Hematopoietic multipotent progenitor cell (in vitro differentiated cells): ENCODE results near the gene SUFU. TPM values are rescaled to one million over a fixed set of nuclear protein-coding genes. Genes with fewer than 3 reads are reported as not detected.
A peak's percentile ranks its signal among the peaks of the same experiment; 100 is the strongest.
"Not testable (repeated sequence)": the region's sequence is repeated elsewhere in the genome, so short reads cannot be mapped to it uniquely, and the experiment has no call there.

Experiments
- DNase-seq, 3 donors: peaks; one replicate each; pipeline ENCODE4 v3.0.0-alpha.2; 2011 to 2015; ENCODE audit warnings: low read depth in 2 of 3, low spot score in 2 of 3
- total RNA-seq: library from RNA; depleted of rRNA; stranded (reverse); fragments of >200 nt; gene quantifications from one replicate; pipeline ENCODE4 v1.2.3, GENCODE V29; 2012

SUFU gene
- 6.7 TPM for total RNA-seq

DNA sequence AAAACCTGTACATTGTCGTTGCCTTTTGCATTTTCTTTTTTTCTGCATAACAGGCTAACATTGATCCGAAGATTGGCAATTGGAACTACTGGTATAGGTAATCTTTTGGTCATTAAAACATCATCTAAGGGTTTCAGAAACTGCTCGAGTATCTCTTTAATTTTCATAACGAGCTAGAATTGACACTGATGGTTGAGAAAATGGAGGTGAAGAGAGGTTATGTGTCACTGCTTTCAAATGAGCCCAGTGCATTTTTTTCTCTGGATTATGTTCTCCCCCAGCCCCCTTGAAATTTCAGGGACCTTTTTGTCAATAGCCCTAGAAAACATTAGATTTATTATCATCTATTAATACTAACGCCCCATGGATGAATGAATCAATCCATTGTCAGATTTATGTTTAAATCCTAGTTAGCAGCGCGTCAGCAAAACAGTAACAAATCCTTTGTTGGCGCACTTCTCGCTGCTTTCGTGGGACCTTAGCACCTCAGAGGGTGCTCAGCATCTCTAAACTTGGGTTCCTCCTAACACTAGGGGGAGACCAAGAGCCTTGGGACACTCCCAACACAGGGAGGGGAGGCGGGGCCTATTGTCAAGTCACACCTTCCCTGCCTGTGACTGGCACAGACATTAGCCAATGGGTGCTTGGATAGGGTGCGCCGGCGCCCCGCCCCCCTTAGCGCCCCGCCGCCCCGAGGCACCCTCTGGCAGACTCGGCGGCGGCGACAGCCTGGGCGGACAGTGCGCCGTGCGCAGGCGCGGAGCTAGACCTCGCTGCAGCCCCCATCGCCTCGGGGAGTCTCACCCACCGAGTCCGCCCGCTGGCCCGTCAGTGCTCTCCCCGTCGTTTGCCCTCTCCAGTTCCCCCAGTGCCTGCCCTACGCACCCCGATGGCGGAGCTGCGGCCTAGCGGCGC is at the start of gene SUFU:
Gene SUFU, plus strand, starts transcription at position 709 of the 915 bp plus-strand sequence. Its CDS starts 181 bp downstream, at position 890.
- DNase-seq, result peak; percentile 97 to 100 (median 99)

GRCh38 chr10:102454662-102455487 is 48.9 kb upstream of the SUFU start:
- not testable (repeated sequence) for DNase-seq

GRCh38 chr10:102455893-102456471 is 47.8 kb upstream of the SUFU start:
- DNase-seq, result no peak

- DNase-seq, result no peak
Measured at GRCh38 chr10:102457591-102458150, 46.1 kb upstream of the SUFU start.

DNA sequence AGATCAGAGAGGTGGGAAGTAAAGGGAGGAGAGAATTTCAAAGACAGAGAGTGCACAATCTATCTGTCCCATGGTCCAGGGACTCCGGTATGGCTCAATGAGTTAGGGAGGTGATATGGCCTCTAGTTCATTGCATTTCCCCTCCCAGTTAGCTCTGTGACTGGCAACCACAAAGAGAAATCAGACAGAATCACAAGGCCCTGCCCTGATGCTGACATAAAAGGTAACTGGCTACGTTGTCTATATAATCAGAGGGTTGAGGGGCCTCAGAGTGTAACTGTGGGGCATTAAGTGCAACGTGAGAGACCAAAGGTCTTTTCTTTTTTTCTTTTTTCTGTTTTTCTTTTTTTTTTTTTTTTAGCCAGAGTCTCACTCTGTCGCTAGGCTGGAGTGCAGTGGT is 45.1 kb upstream of the SUFU start:
- DNase-seq, result no peak

DNA sequence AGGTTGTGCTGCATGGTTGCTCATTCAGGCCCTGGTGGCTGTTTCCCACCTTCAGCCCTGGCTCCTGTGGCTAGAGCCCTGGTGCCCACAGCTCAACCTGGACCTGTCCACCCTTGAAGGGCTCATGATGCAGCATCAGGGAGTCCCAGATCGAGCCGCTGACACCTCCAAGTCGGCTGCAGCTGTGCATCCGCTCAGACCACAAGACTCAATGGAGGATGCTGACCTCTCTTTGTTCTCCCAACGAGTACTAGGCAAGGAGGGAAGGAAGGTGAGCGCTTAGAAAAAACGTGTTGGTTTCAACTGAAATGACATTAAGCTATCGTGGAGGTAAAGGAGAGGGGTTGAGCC is 43.0 kb upstream of the SUFU start:
- no peak for DNase-seq

GRCh38 chr10:102461187-102462054 is 42.4 kb upstream of the SUFU start:
- DNase-seq, result peak; percentile 84 to 92 (median 88)

DNA sequence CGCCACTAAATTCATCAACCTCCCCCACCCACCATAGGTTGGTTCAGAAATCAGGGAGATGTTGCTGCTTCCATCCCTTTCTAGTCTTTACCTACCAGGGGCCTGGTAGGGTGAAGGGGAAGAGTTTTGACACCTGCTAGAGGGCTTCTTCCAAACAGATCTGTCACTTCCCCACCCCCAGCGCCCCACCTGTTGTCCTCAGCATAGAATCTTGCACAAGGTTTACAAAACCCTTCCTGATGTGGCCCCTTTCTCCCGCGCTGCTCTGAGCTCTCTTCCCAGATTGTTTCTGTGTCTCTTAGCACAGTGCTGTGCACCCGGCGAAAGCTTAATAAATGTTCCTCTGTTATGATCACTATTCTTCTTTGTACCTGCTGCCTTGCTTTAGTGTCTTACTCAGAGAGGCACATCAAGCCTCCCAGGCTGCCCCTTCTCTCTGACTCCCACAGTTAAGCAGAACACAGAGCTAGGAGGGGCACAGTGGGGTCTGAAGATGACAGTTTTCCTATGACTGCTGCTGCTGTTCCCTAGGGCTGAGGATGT is 41.2 kb upstream of the SUFU start:
- no peak for DNase-seq

- DNase-seq, result no peak
Measured at GRCh38 chr10:102463983-102464382, 39.8 kb upstream of the SUFU start.

GRCh38 chr10:102465466-102465865 is 38.3 kb upstream of the SUFU start:
- DNase-seq, result no peak

- no peak for DNase-seq
Measured at GRCh38 chr10:102467318-102467717, 36.5 kb upstream of the SUFU start.

GRCh38 chr10:102467971-102468438 is 35.8 kb upstream of the SUFU start:
- DNase-seq, result no peak

DNA sequence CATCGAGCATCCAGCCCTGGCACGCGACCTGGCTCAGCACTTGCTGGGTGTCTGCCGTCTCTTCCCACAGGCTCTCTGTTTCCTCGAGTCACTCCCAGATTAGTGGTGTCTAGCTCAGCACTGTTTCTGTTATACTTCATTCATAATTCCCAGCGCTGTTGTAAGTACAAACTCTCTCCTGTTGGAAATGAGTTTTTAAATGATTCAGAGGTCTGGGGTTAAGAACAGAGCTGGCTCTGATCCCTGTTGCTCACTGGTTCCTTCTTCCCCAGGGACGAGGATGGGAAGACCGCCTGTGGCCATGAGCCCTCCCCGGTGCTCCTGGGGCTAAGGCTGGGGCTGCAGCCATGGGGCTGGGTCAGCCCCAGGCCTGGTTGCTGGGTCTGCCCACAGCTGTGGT is 35.1 kb upstream of the SUFU start:
- DNase-seq, result no peak

DNA sequence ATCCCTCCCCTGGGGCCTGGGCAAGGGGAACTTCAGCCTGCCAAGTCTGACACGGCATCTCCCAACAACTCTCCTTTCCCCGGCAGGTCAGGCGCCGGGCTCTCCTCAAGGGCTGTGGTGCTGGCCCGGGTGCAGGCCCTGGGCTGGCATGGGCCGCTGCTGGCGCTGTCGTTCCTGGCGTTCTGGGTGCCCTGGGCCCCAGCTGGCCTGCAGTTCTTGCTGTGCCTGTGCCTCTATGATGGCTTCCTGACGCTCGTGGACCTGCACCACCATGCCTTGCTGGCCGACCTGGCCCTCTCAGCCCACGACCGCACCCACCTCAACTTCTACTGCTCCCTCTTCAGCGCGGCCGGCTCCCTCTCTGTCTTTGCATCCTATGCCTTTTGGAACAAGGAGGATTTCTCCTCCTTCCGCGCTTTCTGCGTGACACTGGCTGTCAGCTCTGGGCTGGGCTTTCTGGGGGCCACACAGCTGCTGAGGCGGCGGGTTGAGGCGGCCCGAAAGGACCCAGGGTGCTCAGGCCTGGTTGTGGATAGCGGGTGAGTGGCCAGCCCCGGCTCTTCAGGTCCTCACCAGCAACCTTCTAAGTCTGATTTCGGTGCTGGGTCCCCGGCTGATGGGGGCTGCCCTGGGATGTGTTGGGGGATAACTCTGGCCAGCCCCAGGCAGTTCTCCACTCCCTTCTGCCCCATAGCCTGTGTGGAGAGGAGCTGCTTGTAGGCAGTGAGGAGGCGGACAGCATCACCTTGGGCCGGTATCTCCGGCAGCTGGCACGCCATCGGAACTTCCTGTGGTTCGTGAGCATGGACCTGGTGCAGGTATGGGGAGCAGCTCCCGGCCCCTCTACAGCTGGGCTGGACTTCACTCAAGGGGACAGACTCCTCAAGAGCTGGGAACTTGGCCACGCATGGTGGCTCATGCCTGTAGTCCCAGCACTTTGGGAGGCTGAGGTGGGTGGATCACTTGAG is 32.9 kb upstream of the SUFU start:
- no peak for DNase-seq

DNA sequence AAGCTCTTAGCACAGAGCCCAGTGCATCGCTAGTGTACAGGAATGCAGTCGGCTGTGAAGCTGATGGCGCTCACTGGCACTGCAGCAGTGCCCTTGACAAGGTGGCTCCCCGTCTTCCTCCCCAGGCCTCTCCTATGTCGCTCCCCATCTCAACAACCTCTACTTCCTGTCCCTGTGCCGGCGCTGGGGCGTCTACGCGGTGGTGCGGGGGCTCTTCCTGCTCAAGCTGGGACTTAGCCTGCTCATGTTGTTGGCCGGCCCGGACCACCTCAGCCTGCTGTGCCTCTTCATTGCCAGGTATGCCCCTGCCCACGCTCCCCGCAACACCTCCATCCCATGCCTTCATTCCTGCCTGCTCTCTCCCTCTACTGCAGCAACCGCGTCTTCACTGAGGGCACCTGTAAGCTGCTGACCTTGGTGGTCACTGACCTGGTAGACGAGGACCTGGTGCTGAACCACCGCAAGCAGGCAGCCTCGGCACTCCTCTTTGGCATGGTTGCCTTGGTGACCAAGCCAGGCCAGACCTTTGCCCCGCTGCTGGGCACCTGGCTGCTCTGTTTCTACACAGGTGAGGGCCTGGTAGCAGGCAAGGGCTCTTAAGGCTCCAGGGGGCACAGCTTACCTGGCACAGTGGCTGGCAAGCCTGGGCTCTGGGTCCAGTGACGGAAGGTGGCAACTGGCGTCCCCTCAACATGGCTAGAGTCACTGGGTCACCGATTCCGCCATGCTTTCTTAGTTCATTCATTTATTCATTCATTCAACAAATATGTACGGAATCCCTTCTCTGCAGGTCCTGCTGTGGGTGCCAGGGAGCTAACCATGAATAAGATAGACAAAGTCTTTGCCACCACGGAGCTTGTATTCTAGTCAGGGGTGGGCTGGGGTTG is 30.1 kb upstream of the SUFU start:
- no peak for DNase-seq

GRCh38 chr10:102475451-102476040 is 28.2 kb upstream of the SUFU start:
- DNase-seq, result no peak
